Astrocyte (in vitro differentiated cells and primary cell): ENCODE measurements around the gene ADNP.

Experiments used
- EZH2 ChIP-seq: IDR thresholded peaks from 2 replicates; pipeline ENCODE4 v1.6.1; 2012; ENCODE audit warnings: mild to moderate bottlenecking, low read length, inconsistent platforms; ENCODE audit not compliant: insufficient read depth
- TF ChIP-seq, protein P1 (sequence below): IDR thresholded peaks from 2 replicates; pipeline ENCODE4 v1.5.1; 2011; ENCODE audit warnings: low read depth, mild to moderate bottlenecking, inconsistent platforms, low read length, moderate library complexity; ENCODE audit not compliant: insufficient read depth

DNA sequence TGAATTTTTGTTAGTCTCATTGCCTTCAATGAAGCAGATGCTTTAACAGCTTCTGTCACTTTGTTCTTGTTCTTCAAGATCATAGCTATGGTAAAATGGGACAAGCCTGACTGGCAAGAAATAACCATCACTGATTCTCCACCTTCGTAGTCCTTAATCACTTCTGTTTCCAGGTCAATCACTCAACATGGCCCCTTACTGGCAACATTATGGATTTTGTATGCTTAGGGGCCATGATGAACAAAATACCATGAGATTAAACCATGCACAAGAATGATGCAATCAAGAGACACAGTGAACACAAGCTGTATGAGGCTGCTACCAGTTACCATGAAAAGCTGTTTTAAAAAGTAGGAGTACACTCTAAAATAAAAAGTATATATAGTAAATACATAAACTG is 32.8 kb downstream of the ADNP start:
- TF ChIP-seq, protein P1, sequence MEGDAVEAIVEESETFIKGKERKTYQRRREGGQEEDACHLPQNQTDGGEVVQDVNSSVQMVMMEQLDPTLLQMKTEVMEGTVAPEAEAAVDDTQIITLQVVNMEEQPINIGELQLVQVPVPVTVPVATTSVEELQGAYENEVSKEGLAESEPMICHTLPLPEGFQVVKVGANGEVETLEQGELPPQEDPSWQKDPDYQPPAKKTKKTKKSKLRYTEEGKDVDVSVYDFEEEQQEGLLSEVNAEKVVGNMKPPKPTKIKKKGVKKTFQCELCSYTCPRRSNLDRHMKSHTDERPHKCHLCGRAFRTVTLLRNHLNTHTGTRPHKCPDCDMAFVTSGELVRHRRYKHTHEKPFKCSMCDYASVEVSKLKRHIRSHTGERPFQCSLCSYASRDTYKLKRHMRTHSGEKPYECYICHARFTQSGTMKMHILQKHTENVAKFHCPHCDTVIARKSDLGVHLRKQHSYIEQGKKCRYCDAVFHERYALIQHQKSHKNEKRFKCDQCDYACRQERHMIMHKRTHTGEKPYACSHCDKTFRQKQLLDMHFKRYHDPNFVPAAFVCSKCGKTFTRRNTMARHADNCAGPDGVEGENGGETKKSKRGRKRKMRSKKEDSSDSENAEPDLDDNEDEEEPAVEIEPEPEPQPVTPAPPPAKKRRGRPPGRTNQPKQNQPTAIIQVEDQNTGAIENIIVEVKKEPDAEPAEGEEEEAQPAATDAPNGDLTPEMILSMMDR: no peak
- TF ChIP-seq EZH2: no peak
